CD4-positive, alpha-beta T cell (primary cell): Measurements from ENCODE around the gene ANO2. TPM values are rescaled to one million over a fixed set of nuclear protein-coding genes. Genes with fewer than 3 reads are reported as not detected.

ENCODE experiments used
- ATAC-seq: fragments of 200-7000 bp; cut with Tn5 transposase; one replicate; pipeline ENCODE4 v1.10.0; 2022; ENCODE audit warnings: mild to moderate bottlenecking; ENCODE audit not compliant: poor library complexity
- CTCF ChIA-PET: fragments of 350-600 bp; sonication (Branson Sonifier 250); formaldehyde crosslinking; loops from one replicate; lab custom pipeline; 2021; ENCODE audit warnings: antibody characterized with exemption, inconsistent platforms; lab: Charles Lee
- POLR2A ChIA-PET: fragments of 350-600 bp; sonication (Branson Sonifier 250); formaldehyde crosslinking; loops from one replicate; lab custom pipeline; 2021; ENCODE audit warnings: antibody characterized with exemption, inconsistent platforms; lab: Charles Lee
- DNase-seq, 14 experiments: peaks; one replicate each; pipeline ENCODE4 v3.0.0-alpha.2; 2013 to 2020; ENCODE audit warnings: mixed read lengths in 2 of 14
- H3K27ac ChIP-seq, 2 donors: one replicate each; pipeline versions ENCODE4 v1.5.1 to v1.7.0; 2013; ENCODE audit warnings: low read length in 2 of 2, low read depth in 1 of 2, mild to moderate bottlenecking in 1 of 2
- H3K27me3 ChIP-seq, 2 experiments: 1 replicate in 1 of 2; 2 replicates in 1 of 2; pipeline versions ENCODE4 v1.6.1 to v1.7.0; 2013; ENCODE audit warnings: low read length in 2 of 2, control low read depth in 1 of 2, mild to moderate bottlenecking in 1 of 2, moderate library complexity in 1 of 2; ENCODE audit not compliant: insufficient read depth in 2 of 2, control insufficient read depth in 1 of 2
- H3K36me3 ChIP-seq: one replicate; pipeline ENCODE4 v1.6.1; 2013; ENCODE audit warnings: low read length, control low read depth; ENCODE audit not compliant: insufficient read depth
- H3K4me1 ChIP-seq: one replicate; pipeline ENCODE4 v1.6.1; 2013; ENCODE audit warnings: low read length, control low read depth; ENCODE audit not compliant: insufficient read depth
- H3K4me3 ChIP-seq: one replicate; pipeline ENCODE4 v1.5.1; 2013; ENCODE audit warnings: mild to moderate bottlenecking, low read length, moderate library complexity
- H3K9me3 ChIP-seq, 2 experiments: 1 replicate in 1 of 2; 2 replicates in 1 of 2; pipeline versions ENCODE4 v1.6.1 to v1.7.0; 2013; ENCODE audit warnings: low read length in 2 of 2, mild to moderate bottlenecking in 2 of 2, control low read depth in 1 of 2, moderate library complexity in 1 of 2; ENCODE audit not compliant: control insufficient read depth in 1 of 2, insufficient read depth in 1 of 2
- H3K27ac Mint-ChIP-seq: one replicate; pipeline ENCODE4 v1.8.0; 2020; ENCODE audit warnings: mixed read lengths
- H3K27me3 Mint-ChIP-seq: one replicate; pipeline ENCODE4 v1.8.0; 2021; ENCODE audit warnings: mixed read lengths
- H3K36me3 Mint-ChIP-seq: one replicate; pipeline ENCODE4 v1.8.0; 2021; ENCODE audit warnings: low read depth, mixed read lengths
- H3K4me1 Mint-ChIP-seq: one replicate; pipeline ENCODE4 v1.8.0; 2021; ENCODE audit warnings: low read depth, mixed read lengths
- H3K4me3 Mint-ChIP-seq: one replicate; pipeline ENCODE4 v1.8.0; 2020; ENCODE audit warnings: mild to moderate bottlenecking, mixed read lengths
- H3K9me3 Mint-ChIP-seq: one replicate; pipeline ENCODE4 v1.8.0; 2020; ENCODE audit warnings: mixed read lengths
- intact Hi-C, 2 experiments: fragments of 100-400 bp; cut with DNase I in 1 of 2; cut with micrococcal nuclease in 1 of 2; formaldehyde crosslinking; loops; one replicate each; pipeline versions ENCODE4 v1.15.1 to v1.9.0; 2023 to 2025; cut with DNase I, micrococcal nuclease
- total RNA-seq, 174 experiments: library from RNA in 2 of 174; stranded (reverse) in 2 of 174; gene quantifications; one replicate each; pipeline ENCODE4 v1.2.3 and lab custom pipeline; 2021 to 2026
- TF ChIP-seq, protein P1 (sequence below): fragments of 200-600 bp; IDR thresholded peaks from one replicate; pipeline ENCODE4 v1.8.0; 2022; ENCODE audit warnings: antibody characterized with exemption, mild to moderate bottlenecking

ANO2 gene
- total RNA-seq, 2 experiments from 2014 or later = not detected

- intact Hi-C loops = no loop called here
- no peak overlapping the region for H3K4me3 ChIP-seq
- Mint-ChIP-seq H3K9me3 (no peaks in the 10 kb centered on the region), H3K4me3 (no peak overlapping the region), H3K4me1 (peaks cover 40% of the 10 kb centered on the region), H3K36me3 (no peaks in the 10 kb centered on the region), H3K27ac (peak overlapping the region; percentile 72), H3K27me3 (no peaks in the 10 kb centered on the region)
- TF ChIP-seq, protein P1, sequence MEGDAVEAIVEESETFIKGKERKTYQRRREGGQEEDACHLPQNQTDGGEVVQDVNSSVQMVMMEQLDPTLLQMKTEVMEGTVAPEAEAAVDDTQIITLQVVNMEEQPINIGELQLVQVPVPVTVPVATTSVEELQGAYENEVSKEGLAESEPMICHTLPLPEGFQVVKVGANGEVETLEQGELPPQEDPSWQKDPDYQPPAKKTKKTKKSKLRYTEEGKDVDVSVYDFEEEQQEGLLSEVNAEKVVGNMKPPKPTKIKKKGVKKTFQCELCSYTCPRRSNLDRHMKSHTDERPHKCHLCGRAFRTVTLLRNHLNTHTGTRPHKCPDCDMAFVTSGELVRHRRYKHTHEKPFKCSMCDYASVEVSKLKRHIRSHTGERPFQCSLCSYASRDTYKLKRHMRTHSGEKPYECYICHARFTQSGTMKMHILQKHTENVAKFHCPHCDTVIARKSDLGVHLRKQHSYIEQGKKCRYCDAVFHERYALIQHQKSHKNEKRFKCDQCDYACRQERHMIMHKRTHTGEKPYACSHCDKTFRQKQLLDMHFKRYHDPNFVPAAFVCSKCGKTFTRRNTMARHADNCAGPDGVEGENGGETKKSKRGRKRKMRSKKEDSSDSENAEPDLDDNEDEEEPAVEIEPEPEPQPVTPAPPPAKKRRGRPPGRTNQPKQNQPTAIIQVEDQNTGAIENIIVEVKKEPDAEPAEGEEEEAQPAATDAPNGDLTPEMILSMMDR = no peak
- no peaks in the 10 kb centered on the region for H3K4me1 ChIP-seq
- no peaks in the 10 kb centered on the region for H3K36me3 ChIP-seq
- CTCF ChIA-PET = no interaction called here
- no peaks in the 10 kb centered on the region for H3K9me3 ChIP-seq
- ATAC-seq (no peak), DNase-seq (no peak)
- no peak overlapping the region for H3K27ac ChIP-seq
- peaks cover 0 to 3% of the 10 kb centered on the region in 2 experiments for H3K27me3 ChIP-seq
- POLR2A ChIA-PET = no interaction called here
Observed at GRCh38 chr12:5748027-5748426, 197.0 kb downstream of the ANO2 start.

- Mint-ChIP-seq H3K4me1 (peaks cover 40% of the 10 kb centered on the region), H3K36me3 (no peaks in the 10 kb centered on the region), H3K9me3 (no peaks in the 10 kb centered on the region), H3K27me3 (no peaks in the 10 kb centered on the region), H3K27ac (peak overlapping the region; percentile 72), H3K4me3 (peak overlapping the region; percentile 0)
- ChIA-PET POLR2A (interaction anchor here (0.9 to 1.2 kb wide), 3 partner anchors 11 to 28 kb away, joined by 3 to 4 read pairs (median 3); no protein-coding TSS in a partner anchor), CTCF (no interaction called here)
- H3K9me3 ChIP-seq = no peaks in the 10 kb centered on the region
- TF ChIP-seq, protein P1 = no peak
- no peak overlapping the region for H3K4me3 ChIP-seq
- peaks cover 0 to 5% of the 10 kb centered on the region in 2 experiments for H3K27me3 ChIP-seq
- peak; percentile 43 for ATAC-seq
- H3K4me1 ChIP-seq = no peaks in the 10 kb centered on the region
- H3K27ac ChIP-seq = no peak overlapping the region
- no peaks in the 10 kb centered on the region for H3K36me3 ChIP-seq
- peak in 1 of 14 experiments; percentile 1 for DNase-seq
- intact Hi-C loops = no loop called here
Observed at GRCh38 chr12:5746917-5747316, 198.1 kb downstream of the ANO2 start.

GRCh38 chr12:5746036-5746908 is 198.8 kb downstream of the ANO2 start:
- CTCF ChIA-PET = no interaction called here
- Histone ChIP-seq H3K9me3 (no peaks in the 10 kb centered on the region), H3K4me3 (no peak overlapping the region), H3K36me3 (no peaks in the 10 kb centered on the region), H3K27me3 (peaks cover 0 to 9% of the 10 kb centered on the region in 2 experiments), H3K27ac (no peak overlapping the region), H3K4me1 (no peaks in the 10 kb centered on the region)
- intact Hi-C loops = no loop called here
- H3K4me3 Mint-ChIP-seq = no peak overlapping the region
- ATAC-seq (no peak), DNase-seq (no peak)
- H3K27me3 Mint-ChIP-seq = no peaks in the 10 kb centered on the region
- POLR2A ChIA-PET = interaction anchor here (0.9 to 1.2 kb wide), 4 partner anchors 11 to 50 kb away, joined by 3 to 4 read pairs (median 3); no protein-coding TSS in a partner anchor
- H3K4me1 Mint-ChIP-seq = peaks cover 40% of the 10 kb centered on the region
- TF ChIP-seq, protein P1 = no peak
- peak overlapping the region; percentile 72 for H3K27ac Mint-ChIP-seq
- H3K9me3 Mint-ChIP-seq = no peaks in the 10 kb centered on the region
- H3K36me3 Mint-ChIP-seq = no peaks in the 10 kb centered on the region
